Effector memory CD4-positive, alpha-beta T cell (primary cell): ENCODE data around the gene QSOX1.

ENCODE experiments used
- DNase-seq, 3 donors: peaks; one replicate each; pipeline ENCODE4 v3.0.0-alpha.2; 2020
- H3K27ac ChIP-seq: 2 replicates; pipeline ENCODE4 v1.7.0; 2013; ENCODE audit warnings: mild to moderate bottlenecking, low read length, moderate library complexity; ENCODE audit not compliant: insufficient read depth, poor library complexity, severe bottlenecking
- H3K27me3 ChIP-seq: replicated peaks from 2 replicates; pipeline ENCODE4 v1.7.0; 2013; ENCODE audit warnings: mild to moderate bottlenecking, low read length; ENCODE audit not compliant: insufficient read depth, control insufficient read depth, poor library complexity, severe bottlenecking
- H3K36me3 ChIP-seq: 2 replicates; pipeline ENCODE4 v1.7.0; 2013; ENCODE audit warnings: mild to moderate bottlenecking, low read length, moderate library complexity; ENCODE audit not compliant: control insufficient read depth, insufficient read depth
- H3K4me1 ChIP-seq: 2 replicates; pipeline ENCODE4 v1.7.0; 2013; ENCODE audit warnings: low read length, mild to moderate bottlenecking; ENCODE audit not compliant: control insufficient read depth, insufficient read depth, poor library complexity, severe bottlenecking
- H3K4me3 ChIP-seq: 2 replicates; pipeline ENCODE4 v1.7.0; 2013; ENCODE audit warnings: low read length, low read depth, mild to moderate bottlenecking; ENCODE audit not compliant: insufficient read depth, poor library complexity, severe bottlenecking
- H3K9me3 ChIP-seq: 2 replicates; pipeline ENCODE4 v1.7.0; 2013; ENCODE audit warnings: mild to moderate bottlenecking, low read length, moderate library complexity; ENCODE audit not compliant: control insufficient read depth

The QSOX1 gene

DNA sequence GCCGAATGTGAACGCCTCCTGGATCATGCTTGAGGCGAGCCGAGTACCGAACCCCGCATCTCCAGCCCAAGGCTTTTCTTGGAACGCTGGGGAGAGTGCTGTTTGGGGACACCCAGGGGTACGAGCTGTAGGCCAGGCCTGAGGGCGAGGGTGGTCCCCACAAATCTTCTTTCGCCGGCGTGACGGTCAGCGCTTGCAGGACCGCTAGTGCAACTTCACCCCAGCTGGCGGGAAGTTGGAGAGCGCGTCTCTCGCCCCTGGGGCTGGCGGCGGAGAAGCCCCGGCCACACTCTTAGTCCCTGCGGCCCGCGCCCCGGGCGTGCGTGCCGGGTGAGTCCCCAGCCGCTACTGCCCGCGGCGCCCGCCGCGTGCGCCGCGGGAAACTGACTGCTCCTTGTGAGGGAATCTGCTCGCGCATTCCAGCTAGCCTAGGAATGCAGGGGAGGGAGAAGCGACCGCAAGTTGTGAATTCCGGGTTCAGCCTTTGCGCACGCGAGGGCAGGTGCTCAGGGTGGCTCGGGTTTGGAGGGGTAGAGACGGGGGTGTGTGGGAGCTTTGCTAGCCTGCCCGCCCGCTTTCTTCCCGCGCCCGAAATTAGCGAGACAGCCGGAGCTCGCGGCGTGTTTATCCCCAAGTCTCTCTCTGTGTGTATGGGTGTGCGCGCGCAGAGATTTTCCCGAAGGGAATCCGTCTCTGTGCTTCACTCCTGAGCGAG is 76.3 kb downstream of the QSOX1 start:
- Histone ChIP-seq H3K4me1 (peaks cover 40% of the 10 kb centered on the region), H3K27me3 (peaks cover 67% of the 10 kb centered on the region), H3K36me3 (no peaks in the 10 kb centered on the region), H3K4me3 (peak overlapping the region; percentile 69), H3K27ac (no peak overlapping the region), H3K9me3 (no peaks in the 10 kb centered on the region)
- DNase-seq = no peak

DNA sequence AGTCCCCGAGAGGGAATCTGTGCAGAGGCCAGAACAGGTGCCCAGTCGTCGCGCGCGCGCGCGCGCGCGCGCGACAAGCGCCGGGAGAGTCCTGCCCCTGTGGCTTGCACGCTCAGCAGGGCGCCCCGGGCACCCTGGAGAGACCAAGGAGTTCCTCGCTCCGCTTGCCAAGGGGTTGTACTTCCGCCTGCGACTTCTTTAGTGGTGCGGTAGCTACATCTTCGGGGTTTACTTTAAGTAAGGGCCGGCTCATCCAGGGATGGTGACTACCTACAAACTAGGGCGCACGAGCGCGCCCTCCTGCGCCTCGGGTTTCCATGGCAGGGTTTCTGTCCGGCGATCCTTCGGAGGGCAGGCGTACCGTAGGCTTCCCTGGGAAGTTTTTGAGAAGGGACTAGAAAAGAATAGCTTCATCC is 76.8 kb downstream of the QSOX1 start:
- H3K4me1 ChIP-seq = peaks cover 40% of the 10 kb centered on the region
- H3K27me3 ChIP-seq = peaks cover 67% of the 10 kb centered on the region
- H3K9me3 ChIP-seq = no peaks in the 10 kb centered on the region
- no peak overlapping the region for H3K27ac ChIP-seq
- H3K4me3 ChIP-seq = peak overlapping the region; percentile 69
- DNase-seq = no peak
- H3K36me3 ChIP-seq = no peaks in the 10 kb centered on the region

DNA sequence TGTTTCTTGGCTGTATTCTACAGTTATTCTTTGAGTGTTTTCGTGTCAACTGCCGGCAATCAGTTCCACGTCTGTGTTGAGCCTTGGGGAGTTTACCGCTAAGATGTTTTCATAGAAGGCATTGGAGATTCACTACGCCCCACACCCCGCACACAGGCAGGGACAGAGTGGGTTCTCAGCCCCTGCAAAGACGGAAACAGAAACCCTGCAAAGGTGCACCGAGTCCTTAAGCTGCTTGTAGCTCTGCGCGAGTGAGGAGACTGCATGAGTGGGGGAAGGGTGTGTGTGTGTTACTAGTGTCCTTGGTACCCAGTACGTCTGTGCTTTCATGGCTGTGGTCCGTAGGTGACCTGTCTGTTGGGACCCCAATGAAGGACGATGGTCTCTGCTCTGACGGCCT is 77.3 kb downstream of the QSOX1 start:
- Histone ChIP-seq H3K4me1 (peaks cover 40% of the 10 kb centered on the region), H3K27ac (no peak overlapping the region), H3K36me3 (no peaks in the 10 kb centered on the region), H3K4me3 (no peak overlapping the region), H3K9me3 (no peaks in the 10 kb centered on the region), H3K27me3 (peaks cover 71% of the 10 kb centered on the region)
- no peak for DNase-seq

DNA sequence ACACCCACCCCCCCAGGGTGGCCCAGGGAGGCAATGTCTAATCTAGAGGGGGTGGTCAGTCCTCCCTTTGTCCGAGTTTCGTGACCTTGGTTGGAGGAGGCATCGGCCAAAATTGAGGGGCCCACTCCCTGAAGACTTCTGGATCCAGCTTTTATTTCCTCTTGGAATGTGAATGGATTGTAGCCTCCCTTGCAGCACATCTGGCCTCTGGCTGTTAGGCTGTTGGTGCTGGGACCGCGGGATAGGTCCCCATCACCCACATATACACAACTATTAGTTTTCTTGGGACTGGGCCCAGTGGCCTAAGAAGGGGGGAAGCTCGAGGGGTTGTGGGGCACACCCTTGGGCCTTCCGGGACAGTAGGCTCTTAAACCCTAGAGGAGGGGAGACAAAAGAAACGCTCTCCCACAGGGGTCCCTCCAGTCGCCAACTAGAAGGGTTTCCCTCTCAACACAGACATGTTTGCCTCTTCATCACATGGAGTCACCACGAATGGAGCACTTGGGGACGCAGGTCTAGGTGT is 77.9 kb downstream of the QSOX1 start:
- no peak overlapping the region for H3K4me3 ChIP-seq
- no peaks in the 10 kb centered on the region for H3K9me3 ChIP-seq
- H3K36me3 ChIP-seq = no peaks in the 10 kb centered on the region
- DNase-seq = no peak
- peaks cover 40% of the 10 kb centered on the region for H3K4me1 ChIP-seq
- no peak overlapping the region for H3K27ac ChIP-seq
- H3K27me3 ChIP-seq = peaks cover 76% of the 10 kb centered on the region

DNA sequence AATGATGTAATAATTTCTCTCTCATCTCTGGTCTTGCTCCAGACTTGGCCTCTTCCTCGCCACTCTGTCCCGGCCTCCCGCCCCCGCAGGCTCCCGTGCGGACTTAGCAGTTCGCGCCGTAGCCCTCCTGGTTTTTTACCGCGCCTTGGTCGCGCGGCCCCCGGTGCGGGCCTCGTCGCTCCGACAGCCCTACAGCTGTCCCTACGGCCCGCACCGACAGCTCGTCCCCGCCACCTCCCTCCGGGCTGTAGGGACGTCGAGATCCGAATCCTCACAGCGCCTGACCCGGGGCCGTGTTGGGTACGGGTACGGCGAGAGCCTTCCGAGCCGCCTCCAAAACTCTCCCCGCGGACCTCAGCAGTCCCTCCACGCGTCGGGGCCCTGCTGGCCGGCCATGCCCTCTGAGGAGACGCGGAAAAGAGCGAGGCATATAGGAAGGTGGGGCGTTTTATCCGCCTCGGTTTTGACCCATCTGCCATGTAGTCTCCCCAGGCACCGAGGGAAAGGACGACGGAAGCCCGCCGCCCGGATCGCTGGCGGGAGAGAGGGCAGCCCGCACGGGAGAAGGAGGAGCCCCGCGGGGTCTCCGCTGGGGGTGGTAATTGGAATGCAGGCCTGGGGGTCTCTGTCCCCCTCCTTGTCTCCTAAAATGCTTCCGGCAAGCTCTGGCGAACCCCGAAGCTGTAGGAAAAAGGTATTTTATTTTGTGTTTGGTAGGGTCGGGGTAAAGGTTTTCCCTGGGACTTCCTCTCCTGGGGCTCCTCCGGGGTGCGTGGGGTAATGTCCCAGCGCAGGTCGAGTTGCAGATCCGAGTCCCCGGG is 78.7 kb downstream of the QSOX1 start:
- DNase-seq = no peak
- H3K4me3 ChIP-seq = no peak overlapping the region
- peaks cover 67% of the 10 kb centered on the region for H3K27me3 ChIP-seq
- H3K36me3 ChIP-seq = no peaks in the 10 kb centered on the region
- peaks cover 40% of the 10 kb centered on the region for H3K4me1 ChIP-seq
- no peaks in the 10 kb centered on the region for H3K9me3 ChIP-seq
- H3K27ac ChIP-seq = no peak overlapping the region

DNA sequence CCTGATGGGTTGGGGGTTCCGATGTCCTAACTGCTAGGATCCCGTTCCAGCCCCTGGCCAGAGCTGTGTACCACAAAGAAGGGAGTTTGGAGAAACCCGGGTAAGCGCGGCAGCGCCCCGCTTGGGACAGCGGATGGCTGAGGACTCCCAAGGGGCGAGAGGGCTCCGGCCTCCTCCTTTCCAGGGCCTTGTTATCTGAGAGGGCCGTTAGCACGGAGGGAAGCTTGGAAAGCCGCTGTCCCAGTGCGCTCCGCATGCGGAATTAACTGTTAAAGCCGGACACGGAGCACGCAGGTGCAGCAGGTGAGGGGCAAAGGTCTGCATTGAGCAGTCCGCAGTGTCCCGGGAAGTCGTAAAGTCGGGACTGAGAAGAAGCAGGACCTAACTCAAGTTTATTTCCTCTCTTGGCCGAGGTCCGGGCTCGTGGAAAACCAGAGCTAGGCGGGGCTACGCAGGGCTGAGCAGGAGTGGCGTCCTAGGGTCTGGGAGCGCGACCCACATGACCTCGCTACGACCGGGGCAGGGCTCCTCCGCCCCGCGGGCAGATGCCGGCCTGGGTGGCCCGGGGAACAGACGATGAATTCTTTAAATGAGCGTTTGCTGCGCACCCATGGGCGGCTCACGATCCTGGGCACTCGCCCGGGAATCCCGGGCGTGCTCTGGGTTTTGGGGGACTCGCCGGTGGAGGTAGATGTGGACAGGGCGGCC is 79.9 kb downstream of the QSOX1 start:
- no peak overlapping the region for H3K4me3 ChIP-seq
- peaks cover 59% of the 10 kb centered on the region for H3K27me3 ChIP-seq
- peaks cover 31% of the 10 kb centered on the region for H3K4me1 ChIP-seq
- no peak overlapping the region for H3K27ac ChIP-seq
- no peak for DNase-seq
- no peaks in the 10 kb centered on the region for H3K36me3 ChIP-seq
- H3K9me3 ChIP-seq = no peaks in the 10 kb centered on the region

DNA sequence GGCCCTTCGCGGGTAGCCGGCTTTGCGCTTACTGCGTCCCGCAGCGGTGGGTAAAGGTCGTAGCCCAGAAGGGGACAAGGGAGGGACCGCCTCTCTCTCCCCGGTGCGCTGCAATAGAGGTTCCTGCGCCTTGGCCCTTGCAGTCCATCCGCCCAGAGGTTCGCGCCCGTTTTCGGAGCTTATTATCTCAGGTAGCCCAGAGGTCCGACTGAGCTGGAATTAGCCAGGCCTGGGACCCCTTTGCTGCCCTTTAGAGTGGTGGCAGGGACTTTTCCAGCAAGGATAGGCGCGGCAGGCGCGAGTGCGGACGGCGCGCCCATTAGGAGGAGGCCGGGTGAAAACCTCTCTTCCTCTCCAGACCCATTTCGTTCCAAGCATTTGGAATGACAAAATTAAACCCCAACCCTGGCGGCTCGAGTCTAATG is 80.4 kb downstream of the QSOX1 start:
- H3K4me3 ChIP-seq = no peak overlapping the region
- no peak for DNase-seq
- H3K4me1 ChIP-seq = peaks cover 30% of the 10 kb centered on the region
- peaks cover 57% of the 10 kb centered on the region for H3K27me3 ChIP-seq
- no peaks in the 10 kb centered on the region for H3K36me3 ChIP-seq
- H3K9me3 ChIP-seq = no peaks in the 10 kb centered on the region
- H3K27ac ChIP-seq = no peak overlapping the region

DNA sequence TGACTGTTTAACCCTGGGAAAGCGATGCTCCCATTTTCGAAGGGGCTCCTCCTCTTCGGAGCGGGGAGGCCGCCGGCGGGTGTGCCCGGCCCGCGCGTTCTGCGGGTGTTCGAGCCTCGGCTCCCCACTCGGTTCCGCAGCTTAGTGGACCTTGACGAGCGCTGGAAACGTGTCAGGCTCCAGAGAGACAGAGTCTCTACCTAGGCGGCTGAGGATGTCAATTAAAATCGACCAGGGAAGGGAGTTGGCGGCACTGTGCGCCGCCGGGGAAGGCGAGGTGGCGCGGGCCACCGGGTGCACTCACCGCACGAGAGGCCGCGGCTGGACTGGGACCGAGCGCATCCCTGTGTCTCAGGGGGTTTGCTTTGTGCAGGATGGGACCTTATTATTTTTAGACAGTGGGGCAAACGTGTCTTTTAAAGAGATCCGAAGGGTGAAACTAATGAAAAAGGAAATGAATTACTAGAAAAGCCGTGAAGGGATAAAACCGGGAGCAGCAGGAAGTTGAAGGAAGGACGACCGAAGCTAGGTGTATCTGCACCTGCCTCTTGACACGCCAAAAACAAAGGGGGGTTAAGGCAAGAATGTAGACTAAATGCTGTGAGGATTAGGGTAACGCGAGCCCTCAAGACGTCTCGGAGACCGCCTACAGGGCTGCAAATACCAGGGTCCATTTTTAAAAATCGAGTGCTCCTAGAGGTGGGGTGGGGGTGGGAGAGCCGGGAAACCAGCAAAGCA is 81.0 kb downstream of the QSOX1 start:
- H3K27me3 ChIP-seq = peaks cover 52% of the 10 kb centered on the region
- peak overlapping the region; percentile 4 for H3K4me3 ChIP-seq
- H3K36me3 ChIP-seq = no peaks in the 10 kb centered on the region
- peaks cover 30% of the 10 kb centered on the region for H3K4me1 ChIP-seq
- no peak overlapping the region for H3K27ac ChIP-seq
- H3K9me3 ChIP-seq = no peaks in the 10 kb centered on the region
- DNase-seq = no peak

DNA sequence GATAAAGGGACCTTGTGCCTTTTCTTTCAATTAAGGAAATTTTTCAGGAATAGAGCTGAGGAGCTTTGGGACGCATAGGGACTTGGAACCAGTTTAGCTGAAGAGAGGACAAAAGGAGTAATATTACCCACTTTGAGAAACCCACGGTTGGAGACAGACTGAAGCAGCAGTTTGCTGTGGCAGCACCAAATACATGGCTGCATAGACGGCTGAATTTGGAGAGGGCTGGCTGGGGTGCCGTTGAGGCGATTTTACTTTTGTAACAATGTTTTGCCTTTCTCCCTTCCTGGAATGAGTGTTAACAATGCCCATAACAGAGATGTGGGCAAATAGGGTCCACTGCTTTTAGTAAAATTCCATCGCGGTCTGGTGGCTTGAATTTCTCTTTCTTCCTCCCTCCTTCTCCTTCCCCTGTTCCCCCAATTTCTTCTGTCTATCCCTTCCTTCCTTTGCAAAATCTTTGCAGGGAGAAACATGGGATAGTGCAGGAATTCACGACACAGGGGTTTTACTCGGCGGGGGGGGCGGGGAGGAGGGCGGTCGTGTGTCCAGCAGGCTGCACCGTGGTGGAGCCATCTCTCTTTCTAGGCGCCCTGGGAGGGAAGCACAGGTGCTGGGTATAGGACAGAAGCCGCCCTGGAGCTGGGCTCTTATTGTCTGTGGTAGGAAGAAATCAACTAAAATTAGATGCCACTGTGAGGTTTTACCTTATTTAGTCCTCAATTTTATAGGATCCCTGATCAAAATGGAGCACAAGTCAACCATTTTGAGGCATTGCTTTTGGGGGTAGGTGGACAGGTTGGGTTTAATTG is 82.2 kb downstream of the QSOX1 start:
- H3K27ac ChIP-seq = no peak overlapping the region
- H3K36me3 ChIP-seq = no peaks in the 10 kb centered on the region
- no peaks in the 10 kb centered on the region for H3K9me3 ChIP-seq
- H3K4me3 ChIP-seq = no peak overlapping the region
- no peak for DNase-seq
- peaks cover 17% of the 10 kb centered on the region for H3K4me1 ChIP-seq
- peaks cover 46% of the 10 kb centered on the region for H3K27me3 ChIP-seq
